CD4-positive, alpha-beta T cell treated with Interferon gamma for 1 hour (primary cell): ENCODE results near the gene NRG3.
"Not testable (repeated sequence)": the region's sequence is repeated elsewhere in the genome, so short reads cannot be mapped to it uniquely, and the experiment has no call there.

Experiments used
- DNase-seq: peaks from one replicate; pipeline ENCODE4 v3.0.0-alpha.2; 2020

The NRG3 gene

DNA sequence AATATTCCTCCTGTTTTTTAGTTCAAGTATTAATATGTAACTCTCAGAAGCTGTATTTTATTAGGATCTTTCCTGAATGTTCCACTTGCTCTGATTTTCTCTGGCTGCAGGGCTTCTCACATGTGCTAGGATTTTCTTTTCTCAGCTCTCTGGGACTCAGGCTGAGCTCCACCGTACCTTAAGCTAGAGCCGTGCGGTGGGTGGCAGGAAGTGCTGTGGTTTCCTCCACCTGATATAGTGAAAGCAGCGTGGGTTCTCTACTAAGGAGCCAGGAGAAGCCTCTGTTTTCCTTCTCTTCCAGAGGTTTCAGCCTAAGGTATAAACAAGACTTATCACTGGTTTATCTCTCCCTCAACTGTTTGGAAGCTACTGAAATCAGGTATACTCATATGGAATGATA lies 433.6 kb downstream of the NRG3 start:
- no peak for DNase-seq

DNA sequence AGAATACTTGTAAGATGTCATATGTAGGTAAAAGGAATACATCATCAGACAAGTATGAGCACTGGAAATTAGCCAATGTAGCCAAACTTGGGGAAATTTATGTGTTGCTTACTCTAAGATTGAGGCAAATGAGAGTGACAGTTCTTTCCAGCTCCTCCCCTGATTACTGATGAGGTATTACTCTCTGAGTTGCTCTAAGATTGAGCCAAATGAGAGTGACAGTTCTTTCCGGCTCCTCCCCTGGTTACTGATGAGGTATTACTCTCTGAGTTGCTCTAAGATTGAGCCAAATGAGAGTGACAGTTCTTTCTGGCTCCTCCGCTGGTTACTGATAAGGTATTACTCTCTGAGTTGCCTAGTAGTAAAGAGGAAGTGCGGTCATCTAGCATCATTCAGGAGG lies 435.8 kb downstream of the NRG3 start:
- DNase-seq: no peak

DNA sequence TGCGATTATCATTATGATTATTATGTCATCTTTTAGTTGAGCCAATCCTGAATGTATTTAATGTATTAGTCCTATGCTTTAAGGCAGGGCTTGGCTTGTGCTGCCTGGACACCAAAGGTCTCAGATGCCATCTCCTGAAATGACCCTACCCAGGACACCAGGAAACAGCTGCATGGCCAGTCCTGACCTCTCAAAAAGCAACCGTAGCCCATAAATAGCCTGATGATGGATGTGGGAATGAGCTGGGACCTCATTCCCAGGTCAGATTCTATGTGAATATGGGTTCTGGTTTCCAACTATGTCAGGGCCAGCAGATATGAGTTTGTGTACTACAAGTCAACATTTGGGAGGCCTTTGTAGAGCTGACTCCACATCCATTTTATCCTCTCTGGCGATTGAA lies 438.4 kb downstream of the NRG3 start:
- no peak for DNase-seq

DNA sequence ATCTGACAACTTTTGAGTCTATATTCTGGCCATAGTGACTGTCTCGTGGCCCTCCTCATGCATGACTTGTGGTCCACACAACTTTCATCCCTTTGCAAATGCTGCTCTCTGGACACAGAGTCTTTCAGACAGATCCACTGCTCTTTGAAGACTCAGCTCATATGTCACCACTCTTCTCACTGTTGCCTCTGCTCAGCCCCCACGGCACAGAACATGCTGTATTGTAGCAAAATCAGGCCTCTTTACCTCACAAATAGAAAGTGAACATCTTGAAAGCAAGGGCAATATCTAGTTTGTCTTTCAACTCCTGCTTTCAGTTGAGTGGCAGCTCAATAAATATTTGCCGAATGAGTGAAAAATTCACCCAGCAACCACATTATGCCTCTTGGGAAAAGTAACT lies 443.5 kb downstream of the NRG3 start:
- DNase-seq: no peak

DNA sequence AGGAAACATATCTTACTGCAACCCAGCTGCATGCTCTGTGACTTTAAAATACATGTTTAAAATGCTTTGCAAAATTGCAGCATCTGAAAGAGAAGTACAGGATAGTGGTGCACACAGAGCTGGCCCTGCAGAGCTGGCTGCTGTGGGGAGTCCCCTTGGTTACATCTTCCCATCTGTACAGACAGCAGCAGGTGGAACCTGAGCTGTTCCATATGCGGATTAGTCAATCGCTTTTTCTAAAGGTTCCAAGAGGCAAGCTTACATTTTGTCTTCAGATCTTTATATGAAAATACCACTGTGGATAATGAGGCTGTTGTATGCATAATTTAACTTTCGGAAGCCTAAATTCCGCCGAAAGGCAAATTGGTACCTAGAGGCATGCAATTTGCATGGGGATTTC lies 444.1 kb downstream of the NRG3 start:
- DNase-seq: no peak

DNA sequence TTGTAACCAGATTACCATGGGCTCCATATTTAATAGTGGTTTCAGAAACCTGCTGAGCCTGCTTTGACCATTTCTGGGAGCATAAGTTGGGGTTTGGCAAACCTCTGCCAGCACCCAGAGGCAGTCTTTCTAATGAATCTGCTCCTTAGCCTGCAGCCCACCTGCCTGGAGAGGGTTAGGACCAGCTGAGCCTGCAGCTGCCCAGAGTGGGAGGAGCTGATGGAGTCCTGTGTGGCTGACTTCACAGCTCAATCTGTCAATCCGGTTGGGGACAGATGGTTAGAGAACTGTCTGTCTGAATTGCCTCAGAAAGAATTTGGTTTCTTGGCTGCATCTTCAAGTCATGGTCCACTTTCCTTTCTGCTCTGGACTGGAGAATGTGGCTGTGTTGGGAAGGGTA lies 444.6 kb downstream of the NRG3 start:
- DNase-seq: no peak

DNA sequence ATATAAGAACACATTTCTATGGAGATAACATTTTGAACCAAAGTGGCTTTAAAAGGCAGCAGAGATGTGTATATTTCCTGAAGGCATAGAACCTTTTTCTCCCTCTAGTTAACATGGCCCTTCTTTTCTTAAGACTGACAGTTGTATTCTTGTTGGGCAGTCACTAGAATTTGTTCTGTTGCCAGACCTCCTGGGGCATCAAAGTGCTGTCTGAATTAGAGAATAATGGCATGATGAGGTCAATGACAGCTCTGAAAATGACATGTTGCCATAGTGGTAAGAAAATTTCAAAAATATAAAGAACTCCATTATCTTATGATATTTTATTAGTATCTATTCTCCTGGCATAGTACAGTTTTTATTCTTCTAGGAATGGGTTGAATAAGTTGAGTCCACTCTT lies 446.7 kb downstream of the NRG3 start:
- no peak for DNase-seq

DNA sequence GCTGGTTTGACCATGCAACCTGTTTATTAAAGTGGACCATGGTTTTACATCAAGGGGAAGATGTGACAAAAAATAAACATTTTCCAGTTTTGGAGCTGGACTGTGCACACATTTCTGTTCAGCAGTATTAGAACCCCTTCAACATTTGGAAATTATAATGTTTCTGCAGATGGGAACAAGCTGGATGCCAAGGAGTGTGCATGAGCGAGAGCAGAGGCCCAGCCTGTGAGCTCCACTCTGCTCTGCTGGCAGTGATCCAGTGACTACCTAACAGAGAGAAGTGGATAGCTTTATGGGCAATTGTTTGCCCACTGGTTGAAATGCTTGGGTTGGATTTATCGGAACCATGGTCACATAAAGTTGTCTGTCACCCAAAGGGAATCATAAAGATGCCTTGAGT lies 456.7 kb downstream of the NRG3 start:
- DNase-seq: no peak

DNA sequence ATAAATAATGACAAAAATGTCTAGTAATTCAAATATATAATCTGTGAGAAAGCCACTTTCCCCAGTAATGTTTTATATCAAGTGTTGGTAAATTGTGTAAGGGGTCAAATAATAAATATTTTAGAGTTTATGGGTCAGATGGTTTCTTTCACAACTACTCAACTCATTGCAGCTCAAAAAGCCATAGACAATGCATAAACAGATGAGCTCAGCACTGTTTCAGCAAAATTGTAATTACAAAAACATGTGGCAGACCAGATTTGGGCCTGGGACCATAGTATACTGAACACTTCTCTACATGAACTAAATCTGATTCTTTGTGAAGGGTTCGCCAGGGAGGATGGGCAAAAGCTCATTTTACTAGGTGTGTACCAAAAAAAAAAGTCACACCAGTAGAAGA lies 460.8 kb downstream of the NRG3 start:
- DNase-seq: no peak

DNA sequence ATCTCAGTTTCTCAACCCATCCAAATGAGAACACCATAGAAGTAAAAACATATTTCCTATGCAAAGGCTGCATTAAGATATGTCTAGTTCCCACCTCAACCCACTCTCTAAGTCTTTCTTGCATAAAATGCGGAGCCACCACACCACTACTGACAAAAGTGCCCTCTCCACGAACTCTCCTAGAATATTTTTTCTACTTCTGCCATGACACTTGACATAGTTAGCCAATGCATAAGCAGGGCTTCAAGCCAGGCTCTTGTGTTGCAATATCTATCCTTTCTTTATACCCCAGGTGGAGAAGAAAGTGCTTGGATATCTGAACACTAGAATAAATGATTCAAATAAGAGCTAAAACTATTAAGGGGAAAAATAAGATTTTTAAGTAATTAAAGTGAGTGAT lies 465.2 kb downstream of the NRG3 start:
- no peak for DNase-seq

DNA sequence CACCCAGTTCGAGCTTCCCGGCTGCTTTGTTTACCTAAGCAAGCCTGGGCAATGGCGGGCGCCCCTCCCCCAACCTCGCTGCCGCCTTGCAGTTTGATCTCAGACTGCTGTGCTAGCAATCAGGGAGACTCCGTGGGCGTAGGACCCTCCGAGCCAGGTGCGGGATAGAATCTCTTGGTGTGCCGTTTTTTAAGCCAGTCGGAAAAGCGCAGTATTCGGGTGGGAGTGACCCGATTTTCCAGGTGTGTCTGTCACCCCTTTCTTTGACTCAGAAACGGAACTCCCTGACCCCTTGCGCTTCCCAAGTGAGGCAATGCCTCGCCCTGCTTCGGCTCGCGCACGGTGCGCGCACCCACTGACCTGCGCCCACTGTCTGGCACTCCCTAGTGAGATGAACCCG lies 474.6 kb downstream of the NRG3 start:
- DNase-seq: not testable (repeated sequence)

DNA sequence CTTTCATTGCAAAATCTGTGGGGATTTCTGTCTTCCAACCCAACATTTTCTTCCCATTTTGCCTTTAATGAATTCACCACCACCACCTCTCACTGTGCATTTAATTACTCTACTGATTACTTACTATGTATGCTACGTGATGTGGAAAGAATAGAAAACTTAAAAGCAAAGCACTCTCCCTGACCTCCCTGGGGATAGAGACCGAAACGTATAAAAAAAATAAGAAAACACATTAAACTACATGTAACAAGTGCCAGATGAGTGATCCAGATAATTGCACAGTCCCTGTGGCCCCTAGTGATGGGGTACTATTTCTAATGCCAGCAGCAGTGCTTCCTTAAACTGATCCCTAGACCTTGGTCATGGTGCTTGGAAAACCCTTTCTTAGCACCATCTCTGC lies 478.4 kb downstream of the NRG3 start:
- DNase-seq: no peak

DNA sequence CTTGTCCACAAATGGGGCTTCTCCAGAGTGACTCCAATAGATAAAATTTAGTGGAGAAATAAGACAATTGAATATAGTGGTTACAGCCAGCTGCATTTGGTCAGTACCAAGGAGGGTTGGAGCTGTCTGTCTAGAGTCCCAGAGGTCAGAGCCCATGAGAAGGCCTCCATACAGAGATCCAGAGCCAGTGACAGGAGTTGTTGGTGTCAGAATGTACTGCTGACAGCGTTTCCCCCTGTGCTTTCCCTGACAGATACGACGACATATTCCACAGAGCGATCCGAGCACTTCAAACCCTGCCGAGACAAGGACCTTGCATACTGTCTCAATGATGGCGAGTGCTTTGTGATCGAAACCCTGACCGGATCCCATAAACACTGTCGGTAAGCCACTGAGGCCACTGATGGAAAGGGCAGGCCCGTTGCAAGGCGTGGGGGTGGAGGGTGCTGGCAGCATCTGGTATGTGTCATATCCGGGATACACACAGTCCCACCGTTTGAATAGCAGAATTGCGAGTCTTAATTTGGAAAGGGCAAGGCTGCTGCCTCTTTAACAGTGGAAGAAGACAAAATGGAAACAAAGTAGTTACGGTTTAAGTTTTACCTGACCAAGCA lies 483.6 kb downstream of the NRG3 start:
- no peak for DNase-seq

DNA sequence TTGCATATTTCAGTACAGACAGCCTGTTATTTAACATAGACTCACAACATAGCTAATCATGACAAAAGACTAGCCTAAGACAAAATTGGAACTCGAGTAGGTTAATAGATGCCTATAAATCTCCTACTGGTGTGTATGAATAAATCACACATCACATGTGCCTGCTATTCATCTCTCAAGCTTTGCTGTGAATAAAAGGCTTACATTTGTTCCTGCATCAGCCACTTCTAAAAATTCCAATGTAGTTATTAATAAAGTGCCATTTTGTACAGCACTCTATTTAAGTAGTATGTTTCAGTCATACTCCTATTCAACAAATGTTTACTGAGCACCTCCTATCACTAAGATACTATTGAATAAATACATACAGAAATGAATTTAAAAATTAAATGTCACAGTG lies 486.3 kb downstream of the NRG3 start:
- no peak for DNase-seq

DNA sequence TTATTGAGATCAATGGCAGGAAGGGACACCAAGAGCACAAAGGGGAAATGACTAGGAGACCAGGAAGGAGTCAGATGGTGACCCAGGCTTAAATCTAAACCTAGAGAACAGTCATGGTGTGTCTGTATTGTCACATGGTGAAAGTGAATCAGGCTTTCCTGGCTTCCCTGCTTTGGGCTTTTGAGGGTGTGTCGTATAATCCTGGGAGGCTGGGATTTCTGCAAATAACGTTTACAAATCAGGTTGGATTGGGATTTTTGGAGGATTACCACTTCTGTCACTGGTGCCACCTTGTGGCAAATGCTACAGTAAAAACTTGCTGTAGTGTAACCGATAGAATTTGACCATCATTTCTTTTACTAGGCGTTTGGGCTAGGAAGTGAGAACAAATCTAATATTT lies 502.6 kb downstream of the NRG3 start:
- no peak for DNase-seq

DNA sequence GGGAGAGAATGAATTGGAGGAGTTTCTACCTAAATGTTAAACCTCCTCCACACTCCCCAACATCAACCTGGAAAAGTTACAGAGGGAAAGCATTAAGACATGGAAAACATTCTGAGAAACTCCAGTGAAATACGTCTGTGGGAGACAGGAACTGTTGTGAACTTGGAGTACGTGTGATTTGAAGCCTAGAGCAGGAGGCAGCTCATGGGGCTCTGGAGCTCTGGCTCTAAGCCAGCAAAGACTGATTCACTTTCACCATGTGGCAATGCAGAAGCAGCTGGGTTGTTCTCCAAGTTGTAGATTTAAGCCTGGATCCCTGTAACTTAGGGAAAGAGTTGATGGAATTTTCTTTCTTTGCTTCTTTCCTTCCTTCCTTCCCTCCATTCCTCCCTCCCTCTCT lies 503.2 kb downstream of the NRG3 start:
- no peak for DNase-seq

DNA sequence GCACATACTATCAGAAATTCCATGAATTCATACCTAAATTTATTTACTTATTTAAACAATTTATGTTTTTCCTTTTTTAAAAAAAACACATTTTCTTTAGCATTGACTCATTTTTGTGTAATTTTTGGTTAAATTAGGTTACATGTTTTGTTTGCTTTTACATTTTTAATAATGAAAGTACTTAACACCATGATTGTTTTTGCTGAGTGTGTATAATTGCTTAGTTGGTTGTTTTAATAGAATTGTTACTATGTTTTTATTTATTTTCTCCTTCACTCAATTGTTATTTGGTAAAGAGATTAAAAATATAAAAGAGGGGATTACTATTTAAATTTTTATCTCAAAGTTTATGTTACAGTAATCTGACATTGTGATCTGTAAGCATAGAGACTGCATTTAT lies 508.4 kb downstream of the NRG3 start:
- no peak for DNase-seq

DNA sequence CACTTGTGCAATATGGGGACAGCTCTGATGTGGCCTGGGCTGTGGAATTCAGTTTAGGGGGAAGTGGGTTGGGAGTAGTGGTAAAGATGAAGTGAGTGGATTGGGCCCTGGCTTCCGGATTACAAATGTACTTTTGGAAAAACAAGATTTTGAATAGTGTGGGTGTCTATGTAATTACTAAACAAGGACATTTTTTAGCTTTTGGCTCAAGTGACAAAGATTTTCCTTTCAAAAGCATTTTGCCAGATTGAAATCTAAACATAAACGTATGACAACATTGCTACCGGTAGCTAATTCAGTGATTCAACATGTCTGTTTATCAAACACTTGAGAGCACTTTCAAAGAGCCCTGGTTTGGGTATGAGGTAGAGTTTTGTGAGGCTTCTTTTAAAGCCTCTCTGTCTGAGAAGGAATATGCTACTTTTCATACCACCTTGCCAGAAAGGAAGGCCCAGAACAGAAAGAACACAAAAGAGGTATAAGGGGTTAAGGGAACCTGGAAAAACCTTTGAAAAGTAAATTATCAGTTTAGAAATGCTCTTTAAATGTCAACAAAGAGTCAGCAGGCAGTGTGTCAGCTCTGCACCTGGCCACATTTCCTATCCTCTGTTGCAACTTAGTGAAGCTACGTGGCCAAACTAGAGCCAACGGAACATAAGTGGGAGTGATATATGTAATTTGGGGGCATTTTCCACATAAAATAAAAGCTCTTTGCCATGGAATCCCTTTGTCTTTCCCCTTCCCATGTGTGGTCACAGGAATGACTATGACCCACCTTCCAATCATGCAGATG lies 516.1 kb downstream of the NRG3 start:
- no peak for DNase-seq

DNA sequence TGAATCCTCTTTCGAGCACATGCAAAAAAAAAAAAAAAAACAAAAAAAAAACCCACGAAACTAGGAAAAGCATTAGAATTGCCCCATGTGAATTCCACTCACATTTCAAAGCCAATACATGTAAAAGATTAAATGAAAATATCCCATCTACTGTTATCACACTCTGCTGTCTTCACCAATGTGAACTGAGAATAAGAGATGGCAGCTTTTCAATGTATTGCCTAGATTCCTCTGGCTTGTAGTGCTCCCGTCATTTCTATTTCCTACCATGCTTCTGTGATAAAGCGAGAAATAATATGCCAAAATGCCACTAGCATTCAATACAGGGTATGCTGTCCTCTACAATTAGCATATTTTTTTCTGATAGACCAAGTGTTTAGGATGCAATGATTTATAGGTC lies 517.0 kb downstream of the NRG3 start:
- no peak for DNase-seq

DNA sequence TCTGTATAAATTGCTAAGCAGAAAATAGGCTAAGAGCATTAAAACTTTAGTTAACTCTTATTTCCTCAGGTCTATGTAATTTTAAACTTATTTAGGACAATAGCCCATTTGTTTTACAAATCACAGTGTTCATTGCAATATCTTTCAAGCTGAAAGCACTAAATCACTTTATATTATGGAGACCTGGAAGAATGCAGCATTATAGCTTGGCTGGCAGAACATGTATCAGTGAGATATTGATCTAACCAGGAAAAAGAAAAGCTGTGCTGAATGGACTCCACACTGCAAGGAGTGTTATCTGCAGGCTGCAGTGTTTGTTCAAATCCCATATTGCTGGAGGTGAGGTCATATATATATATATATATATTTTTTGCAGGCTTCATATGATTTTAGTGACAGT lies 517.5 kb downstream of the NRG3 start:
- no peak for DNase-seq

DNA sequence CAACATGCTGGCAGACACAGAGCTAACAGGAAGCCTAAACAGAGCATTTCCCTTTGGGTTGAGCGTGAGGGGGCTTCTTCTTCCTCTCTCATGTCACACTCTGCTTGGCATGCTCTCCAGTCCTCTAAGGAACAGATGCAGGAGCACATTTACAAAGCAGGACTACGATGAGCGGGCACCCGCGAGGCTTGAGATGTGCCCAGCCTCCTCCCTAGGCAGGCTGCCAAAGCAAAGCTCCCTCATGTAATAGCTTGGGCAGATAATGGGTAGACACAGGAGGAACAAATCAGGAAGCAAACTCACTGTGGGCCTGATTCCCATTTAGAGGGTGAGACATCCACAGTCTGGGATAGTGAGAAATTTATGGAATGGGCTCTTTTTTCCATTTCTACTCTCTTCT lies 519.1 kb downstream of the NRG3 start:
- no peak for DNase-seq

DNA sequence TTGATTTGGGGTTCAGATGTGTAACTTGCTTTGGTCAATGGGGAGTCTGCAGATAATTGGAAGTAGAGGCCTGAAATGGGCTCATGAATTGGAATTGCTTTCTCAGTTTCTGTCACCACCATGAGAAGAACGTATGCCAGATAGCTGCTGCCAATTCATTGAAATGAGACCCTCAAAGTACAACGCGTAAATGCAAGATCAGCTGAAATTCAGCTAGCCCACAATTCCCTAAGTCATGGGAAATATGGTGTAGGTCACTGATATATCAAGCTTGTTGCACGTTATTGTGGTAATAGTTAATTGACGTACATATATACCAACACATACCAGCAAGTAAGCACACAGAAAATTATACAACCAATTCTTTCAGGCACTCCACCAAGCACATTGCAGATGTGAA lies 520.0 kb downstream of the NRG3 start:
- no peak for DNase-seq

DNA sequence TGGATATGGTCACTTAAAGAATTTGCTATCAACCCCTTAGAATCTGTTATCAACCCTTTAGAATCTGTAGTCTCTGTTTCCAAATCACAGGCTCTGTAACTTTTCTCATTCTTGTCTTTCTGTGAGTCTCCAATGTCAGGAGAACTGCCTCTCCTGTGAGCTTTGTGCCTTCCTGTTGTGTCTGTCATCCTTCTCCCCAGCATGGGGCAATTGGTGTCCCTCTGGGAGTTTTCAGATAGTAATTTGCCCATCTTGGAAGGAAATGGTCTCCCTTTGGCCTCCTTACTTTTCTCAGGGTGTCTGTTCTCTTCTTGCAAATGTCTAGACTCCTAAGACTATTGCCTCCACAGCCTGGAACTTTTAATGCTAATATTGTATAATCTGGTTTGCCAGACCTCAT lies 521.9 kb downstream of the NRG3 start:
- no peak for DNase-seq

DNA sequence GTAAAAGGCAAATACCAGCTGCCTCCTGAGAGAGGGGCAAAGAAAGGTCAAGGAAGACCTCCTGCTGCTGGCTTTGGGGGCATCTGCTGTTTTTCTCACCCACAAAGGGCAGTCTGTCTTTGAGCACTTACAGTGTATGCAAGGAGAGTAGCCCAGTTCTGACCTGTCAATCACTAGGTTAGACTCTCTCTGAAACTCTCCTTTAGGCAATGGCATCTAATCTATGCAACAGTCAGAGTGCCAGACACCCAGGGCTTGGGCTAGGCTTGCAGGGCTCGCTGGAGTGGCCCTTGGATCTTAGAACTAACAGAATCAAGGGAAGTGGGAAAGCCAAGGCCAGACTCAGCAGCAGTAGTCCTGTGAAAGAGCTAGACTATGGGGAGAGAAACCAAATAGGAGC lies 522.9 kb downstream of the NRG3 start:
- no peak for DNase-seq

DNA sequence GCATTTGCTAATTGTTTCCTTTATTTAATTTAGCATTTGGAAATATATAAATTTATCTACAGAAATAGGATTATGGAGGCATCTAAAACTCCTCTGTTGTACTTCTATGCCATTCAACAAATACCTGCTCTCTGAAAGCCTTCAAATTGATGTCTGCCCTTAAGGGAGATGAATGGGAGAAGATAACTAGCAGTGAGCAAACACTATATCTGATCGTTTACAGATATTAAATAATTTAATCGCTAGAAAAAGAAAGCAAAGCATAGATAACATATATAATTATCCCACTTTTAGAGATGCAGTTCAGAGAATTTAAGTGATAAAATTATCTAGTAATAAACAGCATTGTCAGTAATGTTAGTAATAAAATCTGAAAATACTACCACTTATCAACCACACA lies 524.9 kb downstream of the NRG3 start:
- no peak for DNase-seq
